NAMALWA (cell line): ENCODE data around the gene PLB1.
"Not testable (repeated sequence)": the region's sequence is repeated elsewhere in the genome, so short reads cannot be mapped to it uniquely, and the experiment has no call there.

Source experiments
- DNase-seq: peaks from one replicate; pipeline ENCODE4 v3.0.0-alpha.2; 2015; ENCODE audit warnings: low spot score

The PLB1 gene

GRCh38 chr2:28648671-28649395, 153.0 kb downstream of the PLB1 start:
- no peak for DNase-seq

- DNase-seq: no peak
Observed at GRCh38 chr2:28649481-28650265, 153.8 kb downstream of the PLB1 start.

GRCh38 chr2:28650266-28650584, 154.4 kb downstream of the PLB1 start:
- DNase-seq: no peak

GRCh38 chr2:28652217-28652616, 156.4 kb downstream of the PLB1 start:
- DNase-seq: no peak

- DNase-seq: no peak
Observed at GRCh38 chr2:28653892-28654662, 158.2 kb downstream of the PLB1 start.

GRCh38 chr2:28654663-28655320, 158.9 kb downstream of the PLB1 start:
- no peak for DNase-seq

- DNase-seq: no peak
Observed at GRCh38 chr2:28656937-28657615, 161.2 kb downstream of the PLB1 start.

GRCh38 chr2:28658369-28658768, 162.5 kb downstream of the PLB1 start:
- DNase-seq: no peak

- no peak for DNase-seq
Observed at GRCh38 chr2:28659127-28659526, 163.3 kb downstream of the PLB1 start.

- DNase-seq: no peak
Observed at GRCh38 chr2:28661589-28662001, 165.7 kb downstream of the PLB1 start.

- DNase-seq: no peak
Observed at GRCh38 chr2:28662044-28662443, 166.2 kb downstream of the PLB1 start.

GRCh38 chr2:28662468-28663181, 166.8 kb downstream of the PLB1 start:
- DNase-seq: no peak

- DNase-seq: no peak
Observed at GRCh38 chr2:28663359-28663758, 167.5 kb downstream of the PLB1 start.

GRCh38 chr2:28664120-28664842, 168.4 kb downstream of the PLB1 start:
- DNase-seq: no peak

GRCh38 chr2:28665041-28665704, 169.3 kb downstream of the PLB1 start:
- DNase-seq: no peak

GRCh38 chr2:28665811-28666377, 170.0 kb downstream of the PLB1 start:
- DNase-seq: not testable (repeated sequence)

GRCh38 chr2:28666496-28667184, 170.8 kb downstream of the PLB1 start:
- no peak for DNase-seq

GRCh38 chr2:28667261-28667660, 171.4 kb downstream of the PLB1 start:
- no peak for DNase-seq
